Ishikawa (cell line): ENCODE measurements around the gene GRM1.

ENCODE experiments used
- CEBPB ChIP-seq: IDR thresholded peaks from 2 replicates; pipeline ENCODE4 v1.6.1; 2012
- CREB1 ChIP-seq: IDR thresholded peaks from 2 replicates; pipeline ENCODE4 v1.6.1; 2012; ENCODE audit warnings: low read depth
- EGR1 ChIP-seq: IDR thresholded peaks from 2 replicates; pipeline ENCODE4 v1.6.1; 2012
- EP300 ChIP-seq: IDR thresholded peaks from 2 replicates; pipeline ENCODE4 v1.6.1; 2012; ENCODE audit warnings: borderline replicate concordance
- FOXM1 ChIP-seq: IDR thresholded peaks from 2 replicates; pipeline ENCODE4 v1.6.1; 2012; ENCODE audit warnings: low read depth, borderline replicate concordance
- NFIC ChIP-seq: IDR thresholded peaks from 2 replicates; pipeline ENCODE4 v1.6.1; 2012
- RAD21 ChIP-seq: IDR thresholded peaks from 2 replicates; pipeline ENCODE4 v1.6.1; 2012; ENCODE audit warnings: low read depth
- TAF1 ChIP-seq: IDR thresholded peaks from 2 replicates; pipeline ENCODE4 v1.6.1; 2012; ENCODE audit warnings: low read depth, mild to moderate bottlenecking
- TCF12 ChIP-seq: IDR thresholded peaks from 2 replicates; pipeline ENCODE4 v1.6.1; 2012; ENCODE audit warnings: low read depth
- TEAD4 ChIP-seq: IDR thresholded peaks from 2 replicates; pipeline ENCODE4 v1.6.1; 2012
- USF1 ChIP-seq: IDR thresholded peaks from 2 replicates; pipeline ENCODE4 v1.6.1; 2012
- YY1 ChIP-seq: IDR thresholded peaks from 2 replicates; pipeline ENCODE4 v1.6.1; 2012; ENCODE audit warnings: low read depth
- ZBTB7A ChIP-seq: IDR thresholded peaks from 2 replicates; pipeline ENCODE4 v1.6.1; 2012; ENCODE audit warnings: low read depth
- TF ChIP-seq, protein P1 (sequence below): IDR thresholded peaks from 2 replicates; pipeline ENCODE4 v1.6.1; 2012; ENCODE audit warnings: low read depth, mild to moderate bottlenecking
- TF ChIP-seq, protein P2 (sequence below): IDR thresholded peaks from 2 replicates; pipeline ENCODE4 v1.6.1; 2012

GRM1 gene

GRCh38 chr6:146219101-146219500, 190.2 kb downstream of the GRM1 start:
- TF ChIP-seq CEBPB (no peak), TAF1 (no peak), EGR1 (no peak)
- TF ChIP-seq, protein P1, sequence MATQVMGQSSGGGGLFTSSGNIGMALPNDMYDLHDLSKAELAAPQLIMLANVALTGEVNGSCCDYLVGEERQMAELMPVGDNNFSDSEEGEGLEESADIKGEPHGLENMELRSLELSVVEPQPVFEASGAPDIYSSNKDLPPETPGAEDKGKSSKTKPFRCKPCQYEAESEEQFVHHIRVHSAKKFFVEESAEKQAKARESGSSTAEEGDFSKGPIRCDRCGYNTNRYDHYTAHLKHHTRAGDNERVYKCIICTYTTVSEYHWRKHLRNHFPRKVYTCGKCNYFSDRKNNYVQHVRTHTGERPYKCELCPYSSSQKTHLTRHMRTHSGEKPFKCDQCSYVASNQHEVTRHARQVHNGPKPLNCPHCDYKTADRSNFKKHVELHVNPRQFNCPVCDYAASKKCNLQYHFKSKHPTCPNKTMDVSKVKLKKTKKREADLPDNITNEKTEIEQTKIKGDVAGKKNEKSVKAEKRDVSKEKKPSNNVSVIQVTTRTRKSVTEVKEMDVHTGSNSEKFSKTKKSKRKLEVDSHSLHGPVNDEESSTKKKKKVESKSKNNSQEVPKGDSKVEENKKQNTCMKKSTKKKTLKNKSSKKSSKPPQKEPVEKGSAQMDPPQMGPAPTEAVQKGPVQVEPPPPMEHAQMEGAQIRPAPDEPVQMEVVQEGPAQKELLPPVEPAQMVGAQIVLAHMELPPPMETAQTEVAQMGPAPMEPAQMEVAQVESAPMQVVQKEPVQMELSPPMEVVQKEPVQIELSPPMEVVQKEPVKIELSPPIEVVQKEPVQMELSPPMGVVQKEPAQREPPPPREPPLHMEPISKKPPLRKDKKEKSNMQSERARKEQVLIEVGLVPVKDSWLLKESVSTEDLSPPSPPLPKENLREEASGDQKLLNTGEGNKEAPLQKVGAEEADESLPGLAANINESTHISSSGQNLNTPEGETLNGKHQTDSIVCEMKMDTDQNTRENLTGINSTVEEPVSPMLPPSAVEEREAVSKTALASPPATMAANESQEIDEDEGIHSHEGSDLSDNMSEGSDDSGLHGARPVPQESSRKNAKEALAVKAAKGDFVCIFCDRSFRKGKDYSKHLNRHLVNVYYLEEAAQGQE = no peak

DNA sequence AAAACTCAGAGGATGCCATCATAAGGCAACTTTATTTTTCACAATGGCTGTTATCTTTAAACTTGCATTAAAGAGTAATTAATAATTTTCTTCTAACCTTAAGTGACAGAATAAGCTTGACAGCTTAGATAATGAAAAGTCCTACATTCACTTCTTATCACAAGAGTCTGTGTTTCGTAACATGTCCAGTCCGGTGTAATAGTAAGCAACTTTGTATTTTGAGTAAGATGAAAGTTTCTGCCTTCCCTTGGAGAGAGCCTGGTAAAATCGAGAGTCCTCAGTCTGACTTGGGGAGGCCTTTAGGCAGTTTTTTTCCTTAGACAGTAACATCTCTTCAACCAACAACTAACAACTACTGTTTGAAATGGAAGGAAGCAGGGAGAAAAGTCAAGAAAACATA, 195.6 kb downstream of the GRM1 start:
- no peak for TF ChIP-seq TCF12
- TF ChIP-seq, protein P1 = no peak

DNA sequence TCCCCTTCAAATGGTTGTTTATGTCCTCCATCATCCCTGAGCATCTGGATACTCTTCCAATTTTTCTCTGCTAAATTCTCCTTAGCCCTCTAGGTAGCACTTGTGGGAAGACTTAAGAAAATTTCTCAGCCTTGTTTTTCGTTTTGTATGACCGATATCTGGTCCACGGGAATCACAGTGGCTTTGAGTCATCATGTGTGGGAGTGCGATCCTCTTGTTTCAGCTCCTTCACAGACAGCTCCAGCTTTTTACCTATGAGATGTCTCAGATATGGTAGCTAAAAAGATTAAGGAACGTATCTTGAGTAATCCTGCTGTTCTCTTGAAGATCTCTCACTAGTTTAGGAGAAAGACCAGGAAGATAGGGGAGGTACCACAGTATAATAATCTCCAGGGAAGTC, 196.1 kb downstream of the GRM1 start:
- no peak for TF ChIP-seq ZBTB7A
- no peak for TF ChIP-seq FOXM1
- no peak for TF ChIP-seq YY1

DNA sequence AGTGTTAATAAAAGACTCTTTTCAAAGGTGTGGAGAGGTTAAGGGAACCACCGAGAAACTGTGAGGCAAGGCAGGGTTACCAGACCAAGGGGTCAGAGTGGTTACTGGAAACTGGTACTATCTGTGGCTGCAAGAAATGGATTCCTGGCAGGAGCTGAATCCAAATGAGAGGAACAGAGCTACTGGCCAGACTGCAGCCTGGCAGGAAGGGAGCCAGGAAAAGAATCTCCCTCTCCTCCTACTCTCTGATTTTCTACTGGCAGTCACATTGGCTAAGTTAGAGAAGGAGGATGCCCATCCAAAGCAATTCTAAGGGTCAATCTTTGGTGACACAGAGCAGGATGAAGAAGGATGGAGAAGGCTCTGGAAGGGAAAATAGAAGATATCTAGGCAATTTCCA, 211.5 kb downstream of the GRM1 start:
- no peak for TF ChIP-seq YY1
- no peak for TF ChIP-seq TEAD4

DNA sequence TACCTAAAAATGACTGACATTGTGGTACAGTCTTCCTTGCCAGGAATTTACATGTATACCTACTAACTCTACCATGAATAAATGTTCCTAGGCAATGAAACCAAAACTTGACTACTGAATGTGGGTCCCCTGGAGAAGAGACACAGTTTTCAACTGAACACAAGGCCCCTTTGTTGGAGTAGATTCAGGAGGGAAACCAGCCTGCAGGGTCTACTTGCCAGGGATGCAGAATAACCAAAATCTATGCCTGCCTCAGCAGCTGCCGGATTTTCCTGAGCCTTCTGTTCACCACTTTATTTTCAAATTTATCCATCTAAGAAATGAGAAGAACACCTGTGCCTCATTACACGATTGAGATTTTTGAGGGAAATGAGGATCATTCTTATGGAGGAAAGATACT, 211.9 kb downstream of the GRM1 start:
- no peak for TF ChIP-seq EP300
- TF ChIP-seq CREB1 = no peak
- TF ChIP-seq, protein P1 = no peak
- no peak for TF ChIP-seq ZBTB7A
- no peak for TF ChIP-seq RAD21
- TF ChIP-seq USF1 = no peak
- no peak for TF ChIP-seq CEBPB
- no peak for TF ChIP-seq FOXM1
- TF ChIP-seq TEAD4 = no peak
- TF ChIP-seq TCF12 = no peak
- no peak for TF ChIP-seq TAF1
- no peak for TF ChIP-seq EGR1
- no peak for TF ChIP-seq NFIC
- no peak for TF ChIP-seq YY1

DNA sequence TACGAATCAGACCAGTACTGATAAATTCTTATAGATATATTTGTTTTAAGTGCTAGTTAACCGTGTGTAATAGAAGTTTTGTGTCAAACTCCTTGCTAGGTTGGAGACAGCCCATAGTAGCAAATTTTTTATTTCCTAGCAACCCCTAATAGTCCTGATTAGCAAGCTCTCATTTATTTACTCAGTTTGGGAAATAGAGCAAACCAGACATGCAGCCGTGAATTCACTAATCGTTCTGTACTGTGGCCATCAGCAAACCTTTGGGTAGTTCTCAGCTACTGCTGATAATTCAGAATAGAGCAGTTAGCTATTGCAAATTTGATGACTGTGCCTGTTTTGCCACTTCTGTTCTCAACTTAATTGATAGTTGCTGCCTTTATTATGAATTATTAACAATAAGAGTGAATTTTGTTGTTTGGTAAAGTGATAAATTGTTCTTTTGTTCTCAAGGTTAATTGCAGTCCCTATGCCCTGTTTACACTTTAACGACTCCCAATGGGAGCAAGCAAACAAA, 215.8 kb downstream of the GRM1 start:
- TF ChIP-seq TCF12 (no peak), USF1 (no peak), TEAD4 (no peak), TAF1 (no peak), RAD21 (no peak), CREB1 (no peak), NFIC (no peak), EP300 (no peak)
- TF ChIP-seq, protein P1 = no peak
- TF ChIP-seq, protein P2, sequence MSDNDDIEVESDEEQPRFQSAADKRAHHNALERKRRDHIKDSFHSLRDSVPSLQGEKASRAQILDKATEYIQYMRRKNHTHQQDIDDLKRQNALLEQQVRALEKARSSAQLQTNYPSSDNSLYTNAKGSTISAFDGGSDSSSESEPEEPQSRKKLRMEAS = no peak
